LoVo (cell line): Measurements from ENCODE around the gene GOT2.
"Not testable (repeated sequence)": the region's sequence is repeated elsewhere in the genome, so short reads cannot be mapped to it uniquely, and the experiment has no call there.

Source experiments
- DNase-seq: peaks from one replicate; pipeline ENCODE4 v3.0.0-alpha.2; 2016; ENCODE audit warnings: low spot score

GOT2 gene

DNA sequence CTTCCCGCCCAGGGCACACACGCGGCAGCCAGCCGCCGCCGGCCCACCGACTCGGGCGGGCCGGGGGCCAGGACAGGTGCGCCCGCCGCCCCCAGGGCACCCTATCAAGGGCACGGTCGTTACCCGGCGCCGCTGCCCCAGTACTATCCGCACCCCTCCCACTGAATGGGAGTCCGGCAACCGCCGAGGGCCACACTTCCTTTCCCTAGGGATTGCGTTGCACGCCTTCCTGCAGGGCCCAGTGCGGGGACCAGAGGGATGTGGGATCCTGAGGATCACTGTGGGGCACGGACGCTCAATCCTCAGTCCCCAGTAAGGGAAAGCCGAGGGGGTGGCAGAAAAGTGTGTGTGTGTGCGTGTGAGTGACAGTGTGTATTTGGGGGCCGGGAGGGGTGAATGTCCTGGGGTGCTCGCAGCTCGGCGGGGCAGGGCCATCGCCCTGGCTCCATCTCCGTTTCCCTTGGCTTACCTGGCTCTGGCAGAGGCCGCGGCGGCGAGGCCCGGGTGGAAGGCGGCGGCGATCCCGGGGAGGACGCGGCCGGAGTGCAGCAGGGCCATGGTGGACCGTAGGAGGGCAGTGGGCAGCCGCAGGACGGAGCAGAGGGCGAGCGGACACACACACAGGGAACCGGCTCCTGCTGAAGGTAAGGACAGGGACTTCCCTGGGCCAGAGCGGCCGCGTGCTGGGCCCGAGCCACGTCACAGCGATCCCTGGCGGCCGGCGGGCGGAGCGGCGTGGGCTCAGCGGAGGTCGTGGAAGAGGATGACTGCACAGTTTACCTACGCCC is at the start of gene GOT2:
GOT2 (minus strand) TSS at position 646 of the 788 bp plus-strand sequence; CDS start at position 558, 88 bp downstream.
- DNase-seq, result peak; percentile 91

DNA sequence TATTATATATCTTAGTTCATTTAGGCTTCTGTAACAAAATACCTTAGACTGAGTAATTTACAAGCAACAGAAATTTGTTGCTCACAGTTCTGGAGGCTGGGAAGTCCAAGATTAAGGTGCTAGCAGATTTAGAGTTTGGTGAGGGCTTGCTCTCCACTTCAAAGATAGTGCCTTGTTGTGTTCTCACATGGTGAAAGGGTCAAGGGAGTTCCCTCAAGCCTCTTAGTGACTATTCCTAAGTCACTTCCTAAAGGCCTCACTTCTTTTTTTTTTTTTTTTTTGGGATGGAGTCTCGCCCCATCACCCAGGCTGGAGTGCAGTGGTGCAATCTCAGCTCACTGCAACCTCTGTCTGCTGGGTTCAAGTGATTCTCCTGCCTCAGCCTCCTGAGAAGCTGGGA is 45.2 kb upstream of the GOT2 start:
- DNase-seq, result not testable (repeated sequence)

DNA sequence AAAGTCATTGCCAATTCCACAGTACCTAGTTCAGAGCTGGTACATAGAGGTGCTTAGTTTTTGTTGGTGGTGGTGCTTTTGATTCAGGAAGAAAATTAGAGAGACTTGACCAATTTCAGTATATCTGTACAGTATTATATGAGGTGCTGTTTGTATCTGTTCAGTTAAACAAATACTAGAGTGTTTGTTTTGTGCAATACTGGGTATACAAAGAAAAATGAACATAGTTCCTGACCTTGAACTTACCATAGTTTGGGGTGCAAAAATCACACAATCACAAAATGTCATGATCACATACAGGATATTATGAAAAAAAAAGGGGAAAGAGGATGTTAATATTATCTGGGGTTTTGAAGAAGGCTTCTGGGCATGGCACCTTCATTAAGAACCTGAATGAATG is 39.8 kb upstream of the GOT2 start:
- DNase-seq, result no peak

DNA sequence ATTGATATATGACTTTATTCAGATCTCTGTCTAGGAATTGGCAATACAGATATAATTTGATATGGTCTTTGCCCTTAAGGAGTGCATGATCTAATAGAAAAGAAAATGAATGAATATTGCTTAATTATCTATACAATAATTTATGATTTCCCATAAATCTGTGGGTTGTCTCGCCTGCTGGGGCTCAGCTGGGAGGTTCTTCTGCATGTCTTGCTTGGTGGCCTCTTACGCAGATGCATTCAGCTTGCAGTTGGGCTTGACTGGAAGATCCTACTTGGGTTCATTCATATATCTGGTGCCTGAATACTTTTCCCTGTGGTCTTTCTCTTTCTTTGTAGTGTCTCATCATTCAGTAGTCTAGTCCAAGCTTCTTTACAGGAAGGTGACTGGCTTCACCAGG is 34.0 kb upstream of the GOT2 start:
- DNase-seq, result no peak

DNA sequence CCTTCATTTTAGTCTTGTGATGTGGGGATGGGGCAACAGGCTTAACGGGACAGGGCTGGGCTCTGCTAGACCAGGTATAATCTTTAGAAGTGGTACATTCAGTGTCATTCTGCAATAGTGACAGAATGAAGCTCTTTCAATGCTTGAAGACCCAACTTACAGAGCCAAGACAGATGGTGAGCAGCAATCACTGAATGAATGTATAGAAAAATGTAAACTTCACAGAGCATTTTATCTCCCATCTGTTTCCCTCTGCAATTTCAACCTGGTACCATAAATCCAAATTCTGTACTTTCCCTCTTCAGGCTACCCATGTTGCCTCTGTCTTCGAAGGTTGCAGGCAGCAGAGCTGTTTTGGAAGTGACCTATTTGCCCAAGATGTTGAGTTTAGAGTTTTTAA is 33.5 kb upstream of the GOT2 start:
- no peak for DNase-seq

DNA sequence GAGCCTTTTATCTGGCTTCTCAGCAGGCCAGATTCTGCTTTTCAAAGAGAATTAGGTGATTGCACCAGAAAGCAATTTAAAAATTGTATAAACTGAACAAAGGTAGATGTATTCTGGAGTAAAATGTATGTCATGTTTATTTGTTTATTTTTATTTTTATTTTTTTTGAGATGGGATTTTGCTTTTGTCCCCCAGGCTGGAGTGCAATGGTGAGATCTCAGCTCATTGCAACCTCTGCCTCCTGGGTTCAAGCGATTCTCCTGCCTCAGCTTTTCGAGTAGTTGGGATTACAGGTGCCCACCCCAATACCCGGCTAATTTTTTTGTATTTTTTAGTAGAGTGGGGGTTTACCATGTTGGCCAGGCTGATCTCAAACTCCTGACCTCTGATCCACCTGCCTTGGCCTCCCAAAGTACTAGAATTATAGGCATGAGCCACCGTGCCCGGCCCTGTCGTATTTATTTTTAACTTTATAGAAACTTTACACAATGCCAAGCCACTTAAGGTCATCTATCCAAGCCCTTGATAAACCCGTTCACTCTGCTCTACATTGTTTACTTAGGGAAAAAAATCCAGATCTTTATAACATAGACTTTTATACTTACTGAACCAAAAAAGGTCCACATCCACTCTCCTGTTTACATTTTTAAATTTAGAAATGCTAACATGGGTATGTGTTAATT is 22.7 kb upstream of the GOT2 start:
- DNase-seq, result no peak

DNA sequence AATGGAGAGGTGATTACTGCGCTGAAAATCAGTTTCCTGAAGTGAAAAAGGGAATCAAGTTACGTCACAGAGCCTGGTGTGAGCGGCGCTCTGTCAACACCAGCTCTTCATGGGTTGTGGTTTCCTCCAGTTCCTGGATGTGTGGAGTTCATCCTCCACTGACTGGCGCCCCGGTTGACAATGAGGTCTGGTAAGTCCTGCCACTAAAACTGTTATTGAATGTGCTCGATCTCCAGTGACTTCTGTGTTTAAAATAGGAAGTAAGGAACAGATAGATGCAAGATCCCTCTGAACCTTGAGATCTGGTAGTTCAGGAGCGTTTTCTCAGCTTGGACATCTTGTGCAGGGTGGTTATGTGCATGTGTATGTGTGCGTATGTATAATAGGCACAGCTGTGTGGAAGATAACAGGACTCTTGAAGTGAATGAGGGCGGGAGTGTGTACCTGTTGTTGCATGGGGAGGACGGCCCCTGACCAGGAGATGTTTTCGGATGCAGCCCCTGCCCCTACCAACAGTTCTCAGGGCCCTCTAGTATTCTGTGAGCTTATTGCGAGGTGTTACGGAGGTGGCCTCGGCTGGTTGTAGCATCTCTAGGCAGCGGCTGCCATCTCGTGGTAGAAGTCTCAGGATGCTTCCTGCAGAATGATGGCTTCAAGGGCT is 22.0 kb upstream of the GOT2 start:
- DNase-seq, result peak; percentile 45

DNA sequence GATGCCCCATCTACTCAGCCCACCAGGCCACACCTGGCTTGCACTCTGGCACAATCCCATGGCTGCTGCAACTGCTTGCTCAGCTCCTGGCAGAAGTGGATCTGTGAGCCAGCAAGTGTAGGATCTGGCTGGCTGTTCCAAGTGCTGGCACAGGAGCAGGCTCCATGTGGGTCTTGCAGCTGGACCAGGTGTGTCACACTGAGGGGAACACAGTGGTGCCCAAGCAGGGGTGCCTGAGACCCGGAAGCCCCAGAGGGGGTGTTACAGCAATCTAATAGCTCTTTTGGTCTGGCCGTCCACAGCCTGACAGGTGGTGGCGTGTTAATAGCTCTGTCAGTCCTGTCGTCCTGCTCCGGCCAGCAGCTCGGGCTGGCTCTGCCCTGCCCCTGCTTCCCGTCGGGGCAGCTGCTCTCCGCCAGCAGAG is 19.6 kb upstream of the GOT2 start:
- no peak for DNase-seq

DNA sequence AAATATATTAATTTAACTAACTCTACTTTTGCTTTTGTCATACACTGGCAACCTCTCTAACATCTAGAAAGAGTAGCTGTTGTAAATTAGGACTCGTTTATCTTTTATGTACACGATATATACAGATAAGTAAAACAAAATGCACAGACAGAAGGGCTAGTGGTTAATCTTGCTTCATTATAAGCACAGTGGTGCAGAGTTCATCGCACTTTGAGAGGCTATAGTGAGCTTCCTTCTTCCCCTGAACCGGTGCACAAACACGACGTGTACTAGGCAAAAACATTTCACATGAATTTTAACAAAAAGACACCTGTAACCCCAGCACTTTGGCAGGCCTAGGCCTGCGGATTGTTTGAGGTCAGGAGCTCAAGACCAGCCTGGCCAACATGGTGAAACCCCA is 10.4 kb upstream of the GOT2 start:
- no peak for DNase-seq

DNA sequence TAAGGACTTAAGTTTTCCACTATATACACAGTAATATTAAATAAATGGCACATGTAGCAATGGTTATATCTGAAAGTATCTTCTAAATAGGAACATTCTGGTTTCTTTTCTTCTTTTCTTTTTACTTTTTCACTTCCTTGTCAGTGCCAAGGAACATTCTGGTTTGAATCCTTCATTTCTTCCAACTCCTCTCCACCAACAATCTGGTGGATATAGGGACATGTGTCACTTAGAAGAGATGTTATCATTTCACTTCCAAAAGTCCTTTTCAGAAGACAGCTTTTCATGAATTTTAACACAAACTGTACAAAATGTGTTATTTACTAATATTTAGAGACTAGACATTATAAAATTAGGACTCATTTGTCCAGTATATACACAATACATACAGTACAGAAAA is 7.9 kb upstream of the GOT2 start:
- no peak for DNase-seq

DNA sequence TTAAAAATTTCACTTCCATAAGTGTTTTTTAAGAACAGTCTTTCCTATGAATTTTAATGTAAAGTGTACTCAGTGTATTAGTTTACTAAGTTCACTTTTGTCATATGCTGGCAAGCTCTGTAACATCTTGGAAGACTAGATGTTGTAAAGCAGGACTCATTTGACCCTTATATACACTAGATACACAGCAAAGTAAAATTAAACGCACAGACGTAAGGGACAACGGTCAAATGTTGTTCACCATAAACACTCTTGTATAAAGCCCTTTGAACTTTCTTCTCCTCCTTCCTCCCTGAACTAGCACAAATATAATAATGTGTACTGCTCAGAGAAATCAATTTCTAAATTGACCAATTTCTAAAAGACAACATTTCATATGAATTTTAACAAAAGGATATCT is 7.0 kb upstream of the GOT2 start:
- no peak for DNase-seq

DNA sequence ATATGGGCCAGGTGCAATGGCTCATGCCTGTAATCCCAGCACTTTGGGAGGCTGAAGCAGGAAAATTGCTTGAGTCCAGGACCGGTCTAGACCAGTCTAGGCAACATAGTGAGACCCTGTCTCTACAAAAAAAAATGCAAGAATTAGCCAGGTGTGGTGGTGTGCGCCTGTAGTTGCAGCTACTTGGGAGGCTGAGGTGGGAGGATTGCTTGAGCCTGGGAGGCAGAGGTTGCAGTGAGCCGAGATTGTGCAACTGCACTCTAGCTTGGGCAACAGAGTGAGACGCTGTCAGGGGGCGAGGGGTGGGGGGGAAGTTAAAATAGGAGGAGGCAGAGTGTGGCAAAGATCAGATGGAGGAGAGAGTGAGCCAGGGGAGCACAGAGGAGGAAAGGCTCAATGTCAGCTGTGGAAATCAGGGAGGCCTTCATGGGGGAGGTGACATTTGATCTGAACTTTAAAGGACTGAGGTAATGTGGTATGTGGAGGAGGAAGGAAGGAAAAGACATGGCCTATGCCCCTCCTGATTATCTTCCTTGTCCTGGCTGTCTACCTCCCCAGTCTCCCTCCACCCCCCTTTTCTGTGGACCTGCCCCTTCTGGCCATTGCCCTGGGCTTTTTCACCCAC is 4.7 kb upstream of the GOT2 start:
- no peak for DNase-seq

DNA sequence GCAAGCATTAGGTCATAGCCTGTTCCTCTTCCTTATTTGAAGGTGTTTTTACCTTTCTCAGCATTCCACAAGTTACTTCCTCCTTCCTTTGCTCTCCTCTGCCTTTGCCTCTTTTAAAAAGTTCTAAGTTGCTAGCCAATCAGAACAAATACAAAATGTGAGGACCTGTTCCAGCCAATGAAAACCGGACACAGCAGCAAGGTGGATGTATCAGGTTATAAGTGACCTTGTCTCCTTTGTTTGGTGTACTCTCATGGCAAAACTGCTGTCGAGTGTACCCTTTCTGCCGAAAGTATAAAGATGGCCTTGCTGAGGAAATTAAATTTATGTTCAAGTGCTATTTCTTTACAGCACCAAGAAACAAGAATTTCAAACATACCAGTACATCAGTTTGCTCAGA is 2.2 kb upstream of the GOT2 start:
- DNase-seq, result not testable (repeated sequence)

DNA sequence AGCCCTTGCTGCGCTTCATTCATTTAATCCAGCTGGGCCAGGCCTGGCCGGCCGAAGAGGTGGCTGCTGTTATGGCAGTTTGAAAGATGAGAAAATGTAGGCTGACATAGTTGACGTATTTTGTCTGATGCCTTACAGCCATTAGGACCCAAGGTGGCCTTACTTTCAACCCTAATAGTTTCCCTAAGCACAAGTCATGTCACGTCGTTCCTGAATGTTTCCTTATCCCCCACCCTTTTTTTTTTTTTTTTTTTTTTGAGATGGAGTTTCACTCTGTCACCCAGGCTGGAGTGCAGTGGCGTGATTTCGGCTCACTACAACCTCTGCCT is 307 bp upstream of the GOT2 start:
- DNase-seq, result no peak

DNA sequence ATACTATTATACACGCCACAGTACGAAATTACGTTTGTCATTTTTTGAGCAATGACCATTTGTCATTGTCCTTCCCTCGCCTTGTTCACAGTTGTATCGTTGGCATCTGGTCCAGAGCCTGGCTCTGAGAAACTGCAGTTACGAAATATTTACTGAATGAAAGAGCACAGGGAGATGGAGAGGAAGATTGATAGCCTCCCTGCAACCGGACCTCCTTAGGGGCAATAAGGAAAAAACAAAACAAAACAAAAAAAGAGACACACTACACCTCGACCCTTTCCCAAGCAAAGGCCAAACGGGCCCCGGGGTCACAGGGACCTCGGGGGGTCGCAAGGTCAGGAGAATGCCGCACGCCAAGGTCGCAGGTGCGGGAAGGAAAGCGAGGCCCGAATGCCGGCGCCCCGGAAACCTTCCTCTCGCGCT is 857 bp downstream of the GOT2 start:
- no peak for DNase-seq

DNA sequence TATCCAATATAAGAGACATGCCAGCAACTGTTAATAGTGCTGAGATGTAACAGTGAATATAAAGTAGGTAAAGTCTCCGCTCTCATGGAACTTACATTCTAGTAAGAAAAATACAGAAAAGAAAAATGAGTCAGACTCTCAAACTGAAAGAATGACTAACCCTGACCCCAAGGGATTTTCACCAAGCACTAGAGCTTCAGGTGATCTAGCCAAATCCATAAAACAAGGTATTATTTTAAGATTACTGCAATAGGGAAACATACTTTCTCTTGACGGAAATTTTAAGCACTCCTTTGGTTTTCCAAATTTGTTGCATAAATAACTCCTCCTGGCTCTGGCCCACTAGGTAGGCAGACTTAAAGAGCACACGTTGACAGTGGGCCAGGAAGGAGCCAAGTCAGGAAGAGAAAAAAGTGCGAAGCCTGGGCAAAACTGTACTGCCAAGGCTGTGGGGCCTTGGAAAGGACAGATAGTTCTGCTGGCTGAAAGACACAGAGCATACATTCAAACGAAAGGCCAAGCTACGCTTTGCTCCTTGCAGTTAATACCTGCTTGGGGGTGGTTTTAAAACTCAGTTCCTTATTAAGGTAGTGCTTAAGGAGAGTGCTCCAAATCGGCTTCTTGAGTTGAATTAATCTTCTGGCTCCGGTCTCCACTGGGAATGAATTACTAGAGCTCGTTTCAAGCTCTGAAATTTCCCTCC is 1.4 kb downstream of the GOT2 start:
- no peak for DNase-seq

DNA sequence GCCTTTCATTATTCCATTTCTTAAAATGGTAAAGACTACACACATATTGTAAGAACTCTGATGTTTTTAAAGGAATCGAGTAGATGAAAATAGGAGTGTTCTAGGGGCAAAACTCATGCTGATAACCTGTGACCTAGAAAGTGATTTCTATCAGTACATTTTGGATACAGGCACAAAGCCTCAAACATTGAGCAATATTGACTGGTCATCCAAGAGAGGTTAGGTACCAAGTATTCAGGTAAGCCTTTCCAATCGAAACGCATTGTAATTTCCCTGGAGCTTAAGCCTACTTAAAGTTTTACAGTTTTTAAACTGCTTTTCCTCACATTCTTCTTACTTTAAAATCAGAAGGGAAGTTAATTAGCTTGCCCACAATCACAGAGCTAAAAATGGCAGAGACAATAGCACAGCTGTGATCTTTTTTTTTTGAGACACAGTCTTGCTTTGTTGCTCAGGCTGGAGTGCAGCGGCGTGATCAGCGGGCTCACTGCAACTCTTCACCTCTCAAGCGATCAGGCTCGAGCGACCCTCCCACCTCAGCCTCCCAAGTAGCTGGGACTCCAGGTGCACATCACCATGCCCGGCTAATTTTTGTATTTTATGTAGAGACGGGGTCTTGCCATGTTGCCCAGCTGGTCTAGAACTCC is 3.3 kb downstream of the GOT2 start:
- no peak for DNase-seq

DNA sequence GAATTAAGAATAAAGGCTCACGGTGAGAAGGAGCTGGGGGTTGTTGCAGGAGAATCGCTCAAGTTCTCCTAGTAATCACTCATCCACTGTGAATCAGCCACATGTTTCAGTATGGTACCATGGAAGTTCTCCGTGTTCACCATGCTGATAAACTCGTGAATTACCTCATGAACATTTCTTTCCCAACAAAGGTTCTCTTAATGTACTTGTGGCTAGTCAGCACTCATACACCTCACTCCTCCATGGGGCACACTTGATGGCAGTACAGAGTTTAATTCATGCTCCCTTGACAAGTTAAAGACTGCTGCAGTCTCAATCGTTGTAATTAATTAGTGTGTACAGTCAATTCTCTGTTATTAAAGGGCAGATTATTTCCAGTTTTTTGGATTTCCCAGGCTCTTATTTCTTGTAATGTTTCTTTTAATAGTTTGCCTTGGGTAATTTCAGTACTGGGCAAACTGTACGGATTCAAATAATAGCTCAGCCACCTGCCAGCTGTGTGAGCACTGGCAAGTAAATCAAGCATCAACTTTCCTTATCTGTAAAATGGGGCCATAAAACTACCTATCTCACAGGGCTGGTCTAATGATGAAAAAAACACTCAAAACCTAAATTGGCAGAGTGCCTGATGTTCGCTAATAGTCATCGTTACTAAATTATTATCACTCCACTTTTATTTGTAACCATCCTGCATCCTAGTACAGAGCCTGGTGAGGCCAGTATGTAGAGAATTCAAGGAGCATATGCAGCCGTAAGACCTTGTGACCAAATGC is 6.1 kb downstream of the GOT2 start:
- DNase-seq, result no peak

DNA sequence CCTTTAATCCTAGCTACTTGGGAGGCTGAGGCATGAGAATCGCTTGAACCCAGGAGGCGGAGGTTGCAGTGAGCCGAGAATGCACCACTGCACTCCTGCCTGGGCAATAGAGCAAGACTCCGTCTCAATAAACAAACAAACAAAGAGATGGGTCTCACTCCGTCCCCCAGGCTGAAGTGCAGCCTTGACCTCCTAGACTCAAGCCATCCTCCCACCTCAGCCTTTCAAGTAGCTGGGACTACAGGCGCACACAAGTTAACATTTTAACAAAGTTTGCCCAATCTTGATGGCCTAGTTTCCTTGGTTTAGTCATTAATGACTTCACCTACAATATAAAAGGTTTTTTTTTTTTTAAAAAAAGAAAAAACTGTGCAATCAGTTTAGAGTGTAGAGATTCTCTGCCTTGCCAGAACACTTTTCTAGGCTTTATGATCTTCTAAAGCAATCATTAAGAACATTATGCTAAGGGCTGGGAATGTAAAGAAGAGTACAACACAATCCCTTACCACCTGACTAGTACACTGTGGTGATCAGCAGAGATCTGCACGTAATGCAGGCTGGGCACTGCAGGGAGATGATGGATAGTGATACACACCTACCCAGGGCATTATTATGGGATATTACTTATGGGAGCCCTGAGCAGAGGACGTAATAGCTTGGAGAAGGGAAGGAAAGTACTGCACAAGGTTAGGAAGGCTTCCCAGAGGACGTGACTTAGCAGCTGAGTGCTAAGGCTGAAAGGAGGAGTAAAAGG is 6.9 kb downstream of the GOT2 start:
- DNase-seq, result no peak

DNA sequence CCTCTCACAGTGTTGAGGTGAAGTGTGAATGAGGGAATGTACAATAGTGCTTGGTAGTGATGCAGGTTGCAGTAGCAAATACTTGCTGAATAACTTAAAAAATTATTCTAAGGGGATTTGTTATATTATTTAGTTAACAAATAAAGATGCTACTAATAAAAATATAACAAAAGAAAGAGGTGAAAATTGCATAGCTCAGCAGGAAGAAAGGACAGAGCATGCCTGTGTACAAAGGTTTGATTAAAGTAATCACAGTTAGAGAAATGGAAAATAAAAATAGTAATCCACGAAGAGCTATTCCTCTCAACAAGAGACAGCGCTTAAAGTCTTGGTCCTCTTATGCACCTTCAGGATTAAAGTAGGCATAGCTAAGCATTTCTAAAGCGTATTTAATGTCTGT is 11.0 kb downstream of the GOT2 start:
- no peak for DNase-seq
